ENCODE data around the gene NECTIN1. TPM values are rescaled to one million over a fixed set of nuclear protein-coding genes. Genes with fewer than 3 reads are reported as not detected.

Gene NECTIN1
- total and polyA plus RNA-seq, 2 of the 4 experiments (the other 2 are of a cell fraction): 2.3 to 4.2 TPM

- Histone ChIP-seq H3K27me3 (ENCODE audit: control insufficient read depth, insufficient read depth, low read length) (peaks cover 19% of the 10 kb centered on the region), H2AK5ac (ENCODE audit: low read depth, low read length) (no peak overlapping the region), H2AFZ (replicated peaks; ENCODE audit: low read length, poor library complexity) (no peak overlapping the region), H3K79me1 (ENCODE audit: low read depth in 1 of 2, low read length in 2 of 2) (no peaks in the 10 kb centered on the region), H4K91ac (ENCODE audit: insufficient read depth, low read depth, low read length) (no peak overlapping the region), H3K4me3 (ENCODE audit: insufficient read depth, low read depth, low read length) (no peak overlapping the region), H3K9me1 (ENCODE audit: insufficient read depth, low read length) (peaks cover 14% of the 10 kb centered on the region), H3K4ac (ENCODE audit: low read depth, low read length) (no peak overlapping the region), H3K36me3 (ENCODE audit: control insufficient read depth, insufficient read depth, low read length) (no peaks in the 10 kb centered on the region), H3K56ac (ENCODE audit: extremely low read depth, insufficient read depth, low read length) (no peak overlapping the region), H2BK20ac (ENCODE audit: low read depth, low read length) (no peak overlapping the region), H2AK9ac (replicated peaks; ENCODE audit: low read depth, low read length, poor library complexity) (no peak overlapping the region), H3K9ac (ENCODE audit: low read depth, low read length) (no peak overlapping the region), H3K9me3 (ENCODE audit: control insufficient read depth, insufficient read depth, low read length) (no peaks in the 10 kb centered on the region), H2BK15ac (ENCODE audit: low read depth, low read length) (no peak overlapping the region), H3K27ac (ENCODE audit: insufficient read depth, low read length) (no peak overlapping the region), H3K23ac (ENCODE audit: low read depth, low read length) (no peak overlapping the region), H3K14ac (replicated peaks; ENCODE audit: low read depth, low read length) (no peak overlapping the region), H3K4me2 (ENCODE audit: low read depth, low read length) (no peak overlapping the region), H3K4me1 (ENCODE audit: control insufficient read depth, insufficient read depth, low read length) (peaks cover 3% of the 10 kb centered on the region), H2BK120ac (ENCODE audit: low read depth, low read length) (no peak overlapping the region), H4K8ac (ENCODE audit: low read depth in 2 of 2, low read length in 2 of 2) (no peak overlapping the region), H4K5ac (ENCODE audit: low read depth, low read length) (no peak overlapping the region), H2BK5ac (ENCODE audit: low read depth, low read length, poor library complexity, severe bottlenecking) (no peak overlapping the region), H4K20me1 (ENCODE audit: insufficient read depth, low read length) (no peaks in the 10 kb centered on the region), H3K18ac (ENCODE audit: low read depth, low read length) (no peak overlapping the region)
- ChIA-PET POLR2A (ENCODE audit: unreplicated experiment) (no interaction called here), CTCF (no interaction called here)
- WGBS, 2 experiments (ENCODE audit: extremely low coverage in 2 of 2, insufficient read length in 1 of 2): 76% methylated on average over 23 of the region's 28 CpGs; no CpG with 5 or more reads in 1 of the 2 experiments
- intact Hi-C loops (cut with micrococcal nuclease): no loop called here
- in situ Hi-C loops (cut with MboI; ENCODE audit: low sequenced_read_pairs): no loop called here
- ATAC-seq (ENCODE audit: low read depth): no peak
- dilution Hi-C loops (cut with HindIII; ENCODE audit: low sequenced_read_pairs, unreplicated experiment): no loop called here
- DNase-seq: no peak
- TF ChIP-seq BHLHE40 (IDR thresholded peaks at IDR 0.05; ENCODE audit: low read depth, low read length) (no peak), MAFK (IDR thresholded peaks at IDR 0.05; ENCODE audit: low read depth, low read length) (no peak), CEBPB (IDR thresholded peaks at IDR 0.05; ENCODE audit: low read depth, low read length) (no peak), RAD21 (IDR thresholded peaks at IDR 0.05; ENCODE audit: low read length) (no peak), FOS (IDR thresholded peaks at IDR 0.05; ENCODE audit: low read depth, low read length) (no peak), POLR2A (IDR thresholded peaks at IDR 0.05; ENCODE audit: low read depth, low read length) (no peak), CHD1 (IDR thresholded peaks at IDR 0.05; ENCODE audit: low read depth, low read length) (no peak), MAZ (IDR thresholded peaks at IDR 0.05; ENCODE audit: borderline replicate concordance, low read depth, low read length) (no peak), NFE2L2 (IDR thresholded peaks at IDR 0.05; ENCODE audit: low read depth, low read length) (no peak), RCOR1 (IDR thresholded peaks at IDR 0.05; ENCODE audit: insufficient replicate concordance, low read length) (no peak), RFX5 (IDR thresholded peaks at IDR 0.05; ENCODE audit: low read depth, low read length) (no peak)
- TF ChIP-seq, protein P1, sequence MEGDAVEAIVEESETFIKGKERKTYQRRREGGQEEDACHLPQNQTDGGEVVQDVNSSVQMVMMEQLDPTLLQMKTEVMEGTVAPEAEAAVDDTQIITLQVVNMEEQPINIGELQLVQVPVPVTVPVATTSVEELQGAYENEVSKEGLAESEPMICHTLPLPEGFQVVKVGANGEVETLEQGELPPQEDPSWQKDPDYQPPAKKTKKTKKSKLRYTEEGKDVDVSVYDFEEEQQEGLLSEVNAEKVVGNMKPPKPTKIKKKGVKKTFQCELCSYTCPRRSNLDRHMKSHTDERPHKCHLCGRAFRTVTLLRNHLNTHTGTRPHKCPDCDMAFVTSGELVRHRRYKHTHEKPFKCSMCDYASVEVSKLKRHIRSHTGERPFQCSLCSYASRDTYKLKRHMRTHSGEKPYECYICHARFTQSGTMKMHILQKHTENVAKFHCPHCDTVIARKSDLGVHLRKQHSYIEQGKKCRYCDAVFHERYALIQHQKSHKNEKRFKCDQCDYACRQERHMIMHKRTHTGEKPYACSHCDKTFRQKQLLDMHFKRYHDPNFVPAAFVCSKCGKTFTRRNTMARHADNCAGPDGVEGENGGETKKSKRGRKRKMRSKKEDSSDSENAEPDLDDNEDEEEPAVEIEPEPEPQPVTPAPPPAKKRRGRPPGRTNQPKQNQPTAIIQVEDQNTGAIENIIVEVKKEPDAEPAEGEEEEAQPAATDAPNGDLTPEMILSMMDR (conservative IDR thresholded peaks at IDR 0.05; ENCODE audit: low read depth, low read length): no peak
- TF ChIP-seq, protein P2, sequence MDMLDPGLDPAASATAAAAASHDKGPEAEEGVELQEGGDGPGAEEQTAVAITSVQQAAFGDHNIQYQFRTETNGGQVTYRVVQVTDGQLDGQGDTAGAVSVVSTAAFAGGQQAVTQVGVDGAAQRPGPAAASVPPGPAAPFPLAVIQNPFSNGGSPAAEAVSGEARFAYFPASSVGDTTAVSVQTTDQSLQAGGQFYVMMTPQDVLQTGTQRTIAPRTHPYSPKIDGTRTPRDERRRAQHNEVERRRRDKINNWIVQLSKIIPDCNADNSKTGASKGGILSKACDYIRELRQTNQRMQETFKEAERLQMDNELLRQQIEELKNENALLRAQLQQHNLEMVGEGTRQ (IDR thresholded peaks at IDR 0.05; ENCODE audit: low read depth, low read length): no peak
- TF ChIP-seq, protein P3, sequence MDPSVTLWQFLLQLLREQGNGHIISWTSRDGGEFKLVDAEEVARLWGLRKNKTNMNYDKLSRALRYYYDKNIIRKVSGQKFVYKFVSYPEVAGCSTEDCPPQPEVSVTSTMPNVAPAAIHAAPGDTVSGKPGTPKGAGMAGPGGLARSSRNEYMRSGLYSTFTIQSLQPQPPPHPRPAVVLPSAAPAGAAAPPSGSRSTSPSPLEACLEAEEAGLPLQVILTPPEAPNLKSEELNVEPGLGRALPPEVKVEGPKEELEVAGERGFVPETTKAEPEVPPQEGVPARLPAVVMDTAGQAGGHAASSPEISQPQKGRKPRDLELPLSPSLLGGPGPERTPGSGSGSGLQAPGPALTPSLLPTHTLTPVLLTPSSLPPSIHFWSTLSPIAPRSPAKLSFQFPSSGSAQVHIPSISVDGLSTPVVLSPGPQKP (IDR thresholded peaks at IDR 0.05; ENCODE audit: borderline replicate concordance, low read depth, low read length): no peak
- BruUV-seq (replicated peaks): no TSS peak
Measured at GRCh38 chr11:119602745-119603373, 126.1 kb downstream of the NECTIN1 start.

Measured in IMR-90 (cell line).